ENCODE results near the gene TLK1. TPM values are rescaled to one million over a fixed set of nuclear protein-coding genes. Genes with fewer than 3 reads are reported as not detected.

The TLK1 gene
- polyA plus RNA-seq, 1 of the 3 experiments (the other 2 are of a cell fraction): 4.8 TPM

- H3K79me2 ChIP-seq (ENCODE audit: insufficient read depth): no peaks in the 10 kb centered on the region
- no peak overlapping the region for H3K4me3 ChIP-seq (ENCODE audit: low read depth in 2 of 2, low read length in 1 of 2)
- no peaks in the 10 kb centered on the region for H3K27me3 ChIP-seq (ENCODE audit: insufficient read depth)
- DNase-seq: no peak
- no peaks in the 10 kb centered on the region for H3K9me2 ChIP-seq
- no peaks in the 10 kb centered on the region for H4K20me1 ChIP-seq (ENCODE audit: insufficient read depth)
- no peak for TF ChIP-seq TAF1 (IDR thresholded peaks at IDR 0.05; ENCODE audit: borderline replicate concordance, low read depth, low read length)
- TF ChIP-seq FOXM1 (IDR thresholded peaks at IDR 0.05; ENCODE audit: low read depth): no peak
- no peak for TF ChIP-seq GATA2 (CRISPR knock-in tag; IDR thresholded peaks at IDR 0.05)
- no peak for TF ChIP-seq RXRA (IDR thresholded peaks at IDR 0.05; ENCODE audit: borderline replicate concordance, low read depth)
- no peak for TF ChIP-seq PBX3 (IDR thresholded peaks at IDR 0.05)
- no peak for TF ChIP-seq USF1 (IDR thresholded peaks at IDR 0.05; ENCODE audit: borderline replicate concordance, low read depth)
- no peak for TF ChIP-seq NRF1 (IDR thresholded peaks at IDR 0.05; ENCODE audit: low read depth, low read length)
- TF ChIP-seq USF2 (IDR thresholded peaks at IDR 0.05; ENCODE audit: borderline replicate concordance, low read depth, low read length): no peak
- TF ChIP-seq REST (IDR thresholded peaks at IDR 0.05; ENCODE audit: low read depth, low read length): no peak
- no peak for TF ChIP-seq IRF3 (IDR thresholded peaks at IDR 0.05; ENCODE audit: low read depth, low read length)
- no peak for TF ChIP-seq RCOR1 (IDR thresholded peaks at IDR 0.05; ENCODE audit: low read length)
- no peak overlapping the region for H3K9ac ChIP-seq
- H3F3A ChIP-seq (replicated peaks; ENCODE audit: insufficient read depth): no peaks in the 10 kb centered on the region
- 98% methylated on average over 8 of the region's 9 CpGs for WGBS (ENCODE audit: low lambda C conversion rate)
- H3K9me3 ChIP-seq: no peaks in the 10 kb centered on the region
- H3K4me1 ChIP-seq (ENCODE audit: control insufficient read depth in 1 of 2, insufficient read depth in 2 of 2, low read depth in 1 of 2, low read length in 1 of 2): peaks cover 0 to 4% of the 10 kb centered on the region in 2 experiments; a peak in 2 of 4 replicates
- CTCF ChIA-PET: interaction anchor here (1.4 kb wide), 1 partner anchor 71 kb away, joined by 5 read pairs; no protein-coding TSS in a partner anchor
- H3K27ac ChIP-seq (ENCODE audit: low read depth in 2 of 2, low read length in 1 of 2): no peak overlapping the region
- POLR2A ChIA-PET: no interaction called here
- no peak overlapping the region for H3K4me2 ChIP-seq
- H3K36me3 ChIP-seq (replicated peaks in 1 of 2; ENCODE audit: control insufficient read depth in 1 of 2, insufficient read depth in 2 of 2, low read length in 1 of 2): peaks cover 16 to 27% of the 10 kb centered on the region in 2 experiments
- H2AFZ ChIP-seq (ENCODE audit: low read depth): no peak overlapping the region
Observed at GRCh38 chr2:171016125-171016524, 144.6 kb downstream of the TLK1 start.
